RWPE1 (cell line): ENCODE results near the gene FAM120AOS.

Source experiments
- CTCF ChIA-PET: fragments of 350-600 bp; sonication (Branson Sonifier 250); formaldehyde crosslinking; extraction: SDS; loops from one replicate; lab custom pipeline; 2021; lab: Yijun Ruan, JAX
- POLR2A ChIA-PET: fragments of 400-600 bp; formaldehyde crosslinking; extraction: SDS; loops from one replicate; lab custom pipeline; 2020; ENCODE audit warnings: antibody characterized with exemption; ENCODE audit not compliant: low non-redundant PET; lab: Yijun Ruan, JAX
- DNase-seq: peaks from one replicate; pipeline ENCODE4 v3.0.0; 2012; ENCODE audit warnings: low spot score
- H3K27ac ChIP-seq: fragments of 450-650 bp; 2 replicates; pipeline ENCODE4 v1.5.1; 2017
- TF ChIP-seq, protein P1 (sequence below): fragments of 450-650 bp; conservative IDR thresholded peaks from 2 replicates; pipeline ENCODE4 v1.5.1; 2017; ENCODE audit warnings: low read depth, mild to moderate bottlenecking

FAM120AOS gene

GRCh38 chr9:93453047-93453914 lies at the start of gene FAM120AOS:
Gene FAM120AOS, minus strand, starts transcription at chr9:93453581. Its CDS starts 872 bp downstream, at chr9:93452709.
- CTCF ChIA-PET: interaction anchor here (0.5 to 1.7 kb wide), 7 partner anchors 11 to 737 kb away, joined by 3 to 6 read pairs (median 3); no protein-coding TSS in a partner anchor
- POLR2A ChIA-PET: interaction anchor here (1.7 kb wide), 1 partner anchor 113 kb away, joined by 4 read pairs; no protein-coding TSS in a partner anchor
- peak within 1 kb of the TSS; percentile 93 for H3K27ac ChIP-seq
- TF ChIP-seq, protein P1, sequence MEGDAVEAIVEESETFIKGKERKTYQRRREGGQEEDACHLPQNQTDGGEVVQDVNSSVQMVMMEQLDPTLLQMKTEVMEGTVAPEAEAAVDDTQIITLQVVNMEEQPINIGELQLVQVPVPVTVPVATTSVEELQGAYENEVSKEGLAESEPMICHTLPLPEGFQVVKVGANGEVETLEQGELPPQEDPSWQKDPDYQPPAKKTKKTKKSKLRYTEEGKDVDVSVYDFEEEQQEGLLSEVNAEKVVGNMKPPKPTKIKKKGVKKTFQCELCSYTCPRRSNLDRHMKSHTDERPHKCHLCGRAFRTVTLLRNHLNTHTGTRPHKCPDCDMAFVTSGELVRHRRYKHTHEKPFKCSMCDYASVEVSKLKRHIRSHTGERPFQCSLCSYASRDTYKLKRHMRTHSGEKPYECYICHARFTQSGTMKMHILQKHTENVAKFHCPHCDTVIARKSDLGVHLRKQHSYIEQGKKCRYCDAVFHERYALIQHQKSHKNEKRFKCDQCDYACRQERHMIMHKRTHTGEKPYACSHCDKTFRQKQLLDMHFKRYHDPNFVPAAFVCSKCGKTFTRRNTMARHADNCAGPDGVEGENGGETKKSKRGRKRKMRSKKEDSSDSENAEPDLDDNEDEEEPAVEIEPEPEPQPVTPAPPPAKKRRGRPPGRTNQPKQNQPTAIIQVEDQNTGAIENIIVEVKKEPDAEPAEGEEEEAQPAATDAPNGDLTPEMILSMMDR: no peak
- peak; percentile 98 for DNase-seq

- peak; percentile 44 for DNase-seq
- TF ChIP-seq, protein P1: no peak
- POLR2A ChIA-PET: no interaction called here
- H3K27ac ChIP-seq: no peak overlapping the region
- CTCF ChIA-PET: no interaction called here
Measured at GRCh38 chr9:93501406-93501805, 48.0 kb upstream of the FAM120AOS start.

GRCh38 chr9:93500571-93501298 lies 47.4 kb upstream of the FAM120AOS start:
- TF ChIP-seq, protein P1: no peak
- CTCF ChIA-PET: interaction anchor here (0.6 to 0.7 kb wide), 2 partner anchors 19 to 233 kb away, joined by 3 read pairs; no protein-coding TSS in a partner anchor
- H3K27ac ChIP-seq: peak overlapping the region; percentile 37; the same call in 1 of the 2 replicates

GRCh38 chr9:93496285-93496684 lies 42.9 kb upstream of the FAM120AOS start:
- no peak for DNase-seq
- no peak overlapping the region for H3K27ac ChIP-seq
- POLR2A ChIA-PET: no interaction called here
- TF ChIP-seq, protein P1: no peak
- CTCF ChIA-PET: no interaction called here

More at GRCh38 chr9:93500571-93501298, 47.4 kb upstream of the FAM120AOS start:
- POLR2A ChIA-PET: no interaction called here
- no peak for DNase-seq

DNA sequence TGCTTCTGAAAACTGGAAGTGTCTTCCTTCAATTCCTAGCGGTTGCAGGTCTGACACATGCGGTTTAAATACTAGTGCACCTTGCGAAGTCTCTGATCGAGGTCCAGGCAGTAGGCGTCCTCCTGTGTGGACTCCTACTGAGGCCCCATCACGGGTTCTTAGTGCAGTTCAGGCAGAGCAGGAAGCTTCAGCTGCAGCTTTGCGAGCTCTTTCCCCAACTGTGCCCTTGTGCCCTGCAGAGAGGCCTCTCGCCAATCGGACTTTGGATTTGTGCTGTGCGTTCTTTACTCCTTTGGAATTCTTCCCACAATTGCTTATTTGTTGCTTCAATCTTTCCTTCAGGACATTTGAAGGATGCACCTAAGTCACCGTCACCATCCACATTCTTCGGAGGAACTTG lies 40.6 kb upstream of the FAM120AOS start:
- no peak overlapping the region for H3K27ac ChIP-seq
- DNase-seq: no peak
- TF ChIP-seq, protein P1: no peak
- ChIA-PET CTCF (interaction anchor here (0.6 to 1.5 kb wide), 2 partner anchors 16 to 45 kb away, joined by 3 read pairs; no protein-coding TSS in a partner anchor), POLR2A (no interaction called here)

DNA sequence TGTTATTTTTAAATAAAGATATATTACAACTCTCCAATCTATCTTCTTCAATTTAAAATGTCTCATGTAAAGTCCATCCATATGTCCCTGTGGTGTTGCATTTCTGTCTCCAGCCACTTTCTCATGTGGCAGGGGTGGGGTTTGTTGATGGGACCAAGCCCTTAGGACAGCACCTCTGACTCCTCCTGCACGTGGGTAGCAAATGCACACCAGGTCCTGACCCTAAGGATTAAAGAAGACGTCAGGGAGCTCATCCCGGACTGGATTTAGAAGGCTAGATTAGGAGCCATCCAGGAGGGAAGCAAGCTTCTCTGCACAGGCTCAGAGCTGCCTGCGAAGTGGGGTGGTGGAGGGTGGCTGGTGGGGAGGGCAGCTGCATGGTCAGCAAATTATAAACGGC lies 38.9 kb upstream of the FAM120AOS start:
- TF ChIP-seq, protein P1: no peak
- CTCF ChIA-PET: interaction anchor here (1.5 kb wide), 1 partner anchor 15 kb away, joined by 3 read pairs; no protein-coding TSS in a partner anchor
- POLR2A ChIA-PET: no interaction called here
- H3K27ac ChIP-seq: 0 out of 2 replicates have a peak overlapping the region, but pooled peaks have one; percentile 0
- DNase-seq: no peak
